ENCODE results near the gene TEX36.

- TF ChIP-seq CTCF (IDR thresholded peaks at IDR 0.05): no peak
- TF ChIP-seq ZFX (IDR thresholded peaks at IDR 0.05; ENCODE audit: borderline replicate concordance): no peak
Observed at GRCh38 chr10:125637496-125637895, 45.5 kb downstream of the TEX36 start.
